MM.1S (cell line): ENCODE results near the gene ERGIC2.

Experiments
- DNase-seq: peaks from one replicate; pipeline ENCODE4 v3.0.0-alpha.2; 2015
- H2AFZ ChIP-seq: fragments of 300-600 bp; sonication (generic); 2 replicates; pipeline ENCODE4 v1.6.0; 2016; ENCODE audit warnings: antibody characterized with exemption, low read length
- H3F3A ChIP-seq: fragments of 300-600 bp; sonication (generic); 2 replicates; pipeline ENCODE4 v1.6.1; 2016; ENCODE audit warnings: mild to moderate bottlenecking, antibody characterized with exemption, low read length, moderate library complexity, mixed read lengths; ENCODE audit not compliant: insufficient read depth
- H3K27ac ChIP-seq: fragments of 300-600 bp; sonication (generic); 2 replicates; pipeline ENCODE4 v1.5.1; 2016; ENCODE audit warnings: mild to moderate bottlenecking, low read length
- H3K27me3 ChIP-seq: fragments of 300-600 bp; sonication (generic); replicated peaks from 2 replicates; pipeline ENCODE4 v1.6.0; 2016; ENCODE audit warnings: low read length; ENCODE audit not compliant: insufficient read depth
- H3K36me3 ChIP-seq: fragments of 300-600 bp; sonication (generic); replicated peaks from 2 replicates; pipeline ENCODE4 v1.6.1; 2016; ENCODE audit warnings: mild to moderate bottlenecking, low read length, mixed read lengths; ENCODE audit not compliant: insufficient read depth
- H3K4me1 ChIP-seq: fragments of 300-600 bp; sonication (generic); 2 replicates; pipeline ENCODE4 v1.6.1; 2016; ENCODE audit warnings: low read length, mixed read lengths
- H3K4me2 ChIP-seq: fragments of 300-600 bp; sonication (generic); 2 replicates; pipeline ENCODE4 v1.6.0; 2016; ENCODE audit warnings: low read depth, low read length
- H3K4me3 ChIP-seq: fragments of 300-600 bp; sonication (generic); 2 replicates; pipeline ENCODE4 v1.5.1; 2016; ENCODE audit warnings: low read length, mixed read lengths
- H3K79me2 ChIP-seq: fragments of 300-600 bp; sonication (generic); 2 replicates; pipeline ENCODE4 v1.6.1; 2016; ENCODE audit warnings: mixed run types, low read length, mixed read lengths
- H3K9ac ChIP-seq: fragments of 300-600 bp; sonication (generic); 2 replicates; pipeline ENCODE4 v1.6.1; 2016; ENCODE audit warnings: low read length, mixed read lengths
- H3K9me2 ChIP-seq: fragments of 300-600 bp; sonication (generic); replicated peaks from 2 replicates; pipeline ENCODE4 v1.6.1; 2016; ENCODE audit warnings: mild to moderate bottlenecking, low read length, mixed read lengths; ENCODE audit not compliant: insufficient read depth
- H3K9me3 ChIP-seq: fragments of 300-600 bp; sonication (generic); replicated peaks from 2 replicates; pipeline ENCODE4 v1.6.1; 2016; ENCODE audit warnings: mild to moderate bottlenecking, low read length, mixed read lengths; ENCODE audit not compliant: insufficient read depth
- H4K20me1 ChIP-seq: fragments of 300-600 bp; sonication (generic); 2 replicates; pipeline ENCODE4 v1.6.1; 2016; ENCODE audit warnings: mild to moderate bottlenecking, low read length, moderate library complexity, mixed read lengths; ENCODE audit not compliant: insufficient read depth
- EZH2 ChIP-seq: fragments of 300-600 bp; sonication (generic); optimal IDR thresholded peaks from 2 replicates; pipeline ENCODE3; 2017; ENCODE audit warnings: low read depth, mild to moderate bottlenecking, antibody characterized with exemption, low read length, mixed read lengths
- EZH2phosphoT487 ChIP-seq: fragments of 300-600 bp; sonication (generic); IDR thresholded peaks from 2 replicates; pipeline ENCODE4 v1.6.1; 2018; ENCODE audit warnings: antibody characterized with exemption, low read length
- TF ChIP-seq, protein P1 (sequence below): fragments of 300-600 bp; sonication (generic); IDR thresholded peaks from 2 replicates; pipeline ENCODE4 v1.5.1; 2016; ENCODE audit warnings: antibody characterized with exemption, low read length, mixed read lengths

Gene ERGIC2, protein sequence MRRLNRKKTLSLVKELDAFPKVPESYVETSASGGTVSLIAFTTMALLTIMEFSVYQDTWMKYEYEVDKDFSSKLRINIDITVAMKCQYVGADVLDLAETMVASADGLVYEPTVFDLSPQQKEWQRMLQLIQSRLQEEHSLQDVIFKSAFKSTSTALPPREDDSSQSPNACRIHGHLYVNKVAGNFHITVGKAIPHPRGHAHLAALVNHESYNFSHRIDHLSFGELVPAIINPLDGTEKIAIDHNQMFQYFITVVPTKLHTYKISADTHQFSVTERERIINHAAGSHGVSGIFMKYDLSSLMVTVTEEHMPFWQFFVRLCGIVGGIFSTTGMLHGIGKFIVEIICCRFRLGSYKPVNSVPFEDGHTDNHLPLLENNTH

GRCh38 chr12:29380536-29381523, at the start of gene ERGIC2:
ERGIC2 (minus strand) TSS chr12:29381172; CDS start chr12:29371633, 9,539 bp downstream.
- Histone ChIP-seq H3K36me3 (peaks cover 8% of the 10 kb centered on the region; the same call in 1 of the 2 replicates), H3K9me2 (no peaks in the 10 kb centered on the region), H3K9ac (peak within 1 kb of the TSS; percentile 98), H3K27ac (peak within 1 kb of the TSS; percentile 98), H3K4me1 (peaks cover 30% of the 10 kb centered on the region), H3F3A (peaks cover 14% of the 10 kb centered on the region), H3K4me2 (peak within 1 kb of the TSS; percentile 62), H2AFZ (peak within 1 kb of the TSS; percentile 84), H3K4me3 (peak within 1 kb of the TSS; percentile 85), H3K27me3 (no peaks in the 10 kb centered on the region), H4K20me1 (no peaks in the 10 kb centered on the region; the same call in 1 of the 2 replicates), H3K79me2 (peaks cover 51% of the 10 kb centered on the region), H3K9me3 (no peaks in the 10 kb centered on the region)
- TF ChIP-seq, protein P1, sequence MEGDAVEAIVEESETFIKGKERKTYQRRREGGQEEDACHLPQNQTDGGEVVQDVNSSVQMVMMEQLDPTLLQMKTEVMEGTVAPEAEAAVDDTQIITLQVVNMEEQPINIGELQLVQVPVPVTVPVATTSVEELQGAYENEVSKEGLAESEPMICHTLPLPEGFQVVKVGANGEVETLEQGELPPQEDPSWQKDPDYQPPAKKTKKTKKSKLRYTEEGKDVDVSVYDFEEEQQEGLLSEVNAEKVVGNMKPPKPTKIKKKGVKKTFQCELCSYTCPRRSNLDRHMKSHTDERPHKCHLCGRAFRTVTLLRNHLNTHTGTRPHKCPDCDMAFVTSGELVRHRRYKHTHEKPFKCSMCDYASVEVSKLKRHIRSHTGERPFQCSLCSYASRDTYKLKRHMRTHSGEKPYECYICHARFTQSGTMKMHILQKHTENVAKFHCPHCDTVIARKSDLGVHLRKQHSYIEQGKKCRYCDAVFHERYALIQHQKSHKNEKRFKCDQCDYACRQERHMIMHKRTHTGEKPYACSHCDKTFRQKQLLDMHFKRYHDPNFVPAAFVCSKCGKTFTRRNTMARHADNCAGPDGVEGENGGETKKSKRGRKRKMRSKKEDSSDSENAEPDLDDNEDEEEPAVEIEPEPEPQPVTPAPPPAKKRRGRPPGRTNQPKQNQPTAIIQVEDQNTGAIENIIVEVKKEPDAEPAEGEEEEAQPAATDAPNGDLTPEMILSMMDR: no peak
- TF ChIP-seq EZH2: no peak
- no peak for TF ChIP-seq EZH2phosphoT487
- DNase-seq: peak; percentile 99

GRCh38 chr12:29430716-29431044, 49.7 kb upstream of the ERGIC2 start:
- H3K27me3 ChIP-seq: no peaks in the 10 kb centered on the region
- no peaks in the 10 kb centered on the region for H3F3A ChIP-seq
- no peak overlapping the region for H3K4me3 ChIP-seq
- H3K79me2 ChIP-seq: no peaks in the 10 kb centered on the region
- no peaks in the 10 kb centered on the region for H3K36me3 ChIP-seq
- no peak overlapping the region for H3K9ac ChIP-seq
- DNase-seq: no peak
- H2AFZ ChIP-seq: no peak overlapping the region
- no peak overlapping the region for H3K27ac ChIP-seq
- no peaks in the 10 kb centered on the region for H3K9me3 ChIP-seq
- H3K9me2 ChIP-seq: no peaks in the 10 kb centered on the region
- TF ChIP-seq, protein P1: no peak
- TF ChIP-seq EZH2phosphoT487 (no peak), EZH2 (no peak)
- H3K4me1 ChIP-seq: no peaks in the 10 kb centered on the region
- no peaks in the 10 kb centered on the region for H4K20me1 ChIP-seq
- H3K4me2 ChIP-seq: no peak overlapping the region

GRCh38 chr12:29429999-29430715, 49.2 kb upstream of the ERGIC2 start:
- H3K9me2 ChIP-seq: no peaks in the 10 kb centered on the region
- H3K9ac ChIP-seq: no peak overlapping the region
- H3K79me2 ChIP-seq: no peaks in the 10 kb centered on the region
- no peak overlapping the region for H3K27ac ChIP-seq
- no peaks in the 10 kb centered on the region for H4K20me1 ChIP-seq
- DNase-seq: no peak
- H3K9me3 ChIP-seq: no peaks in the 10 kb centered on the region
- no peaks in the 10 kb centered on the region for H3F3A ChIP-seq
- H2AFZ ChIP-seq: no peak overlapping the region
- no peaks in the 10 kb centered on the region for H3K36me3 ChIP-seq
- H3K27me3 ChIP-seq: no peaks in the 10 kb centered on the region
- no peak overlapping the region for H3K4me3 ChIP-seq
- TF ChIP-seq EZH2phosphoT487 (no peak), EZH2 (no peak)
- TF ChIP-seq, protein P1: no peak
- no peaks in the 10 kb centered on the region for H3K4me1 ChIP-seq
- no peak overlapping the region for H3K4me2 ChIP-seq
